Endometrial microvascular endothelial cells (primary cell): Measurements from ENCODE around the gene TMEM255A. TPM values are rescaled to one million over a fixed set of nuclear protein-coding genes. Genes with fewer than 3 reads are reported as not detected.

Experiments
- in situ Hi-C: cut with HindIII; loops from 2 replicates; pipeline ENCODE4 v1.10.0; 2017; ENCODE audit warnings: low sequenced_read_pairs, low pct_unique_long_range_greater_than_20kb; ENCODE audit errors: inconsistent ontology term
- total RNA-seq: library from RNA; depleted of rRNA; stranded (reverse); fragments of >200 nt; gene quantifications from one replicate; pipeline ENCODE4 v1.2.3, GENCODE V29; 2015; ENCODE audit errors: inconsistent ontology term

TMEM255A gene
- total RNA-seq, 1 donor from 2014 or later = not detected

GRCh38 chrX:120228187-120228908 lies 82.9 kb downstream of the TMEM255A start:
- in situ Hi-C loops = no loop called here

- in situ Hi-C loops = no loop called here
Measured at GRCh38 chrX:120224388-120224787, 86.9 kb downstream of the TMEM255A start.

- in situ Hi-C loops = no loop called here
Measured at GRCh38 chrX:120223374-120223773, 87.9 kb downstream of the TMEM255A start.

GRCh38 chrX:120213438-120214265 lies 97.6 kb downstream of the TMEM255A start:
- in situ Hi-C loops = no loop called here

Other genes starting within 250 kb of the TMEM255A start
- not detected for gene RHOXF2B, start 233.8 kb downstream of the TMEM255A start, total RNA-seq
- gene RHOXF1, start 195.5 kb downstream of the TMEM255A start, total RNA-seq = not detected
- gene RHOXF2, start 152.8 kb downstream of the TMEM255A start, total RNA-seq = not detected
- gene ZBTB33, start 60.6 kb downstream of the TMEM255A start, total RNA-seq = 20.6 TPM
- not detected for gene ATP1B4, start 50.6 kb upstream of the TMEM255A start, total RNA-seq
- gene LAMP2, start 157.8 kb upstream of the TMEM255A start, total RNA-seq = 170 TPM
- gene CUL4B, start 249.5 kb upstream of the TMEM255A start, total RNA-seq = 134 TPM